ENCODE results near the gene RAD51C. TPM values are rescaled to one million over a fixed set of nuclear protein-coding genes. Genes with fewer than 3 reads are reported as not detected.

The RAD51C gene
- total RNA-seq, 2 donors from 2014 or later: 24.3 to 29.3 TPM

- H3K4me1 ChIP-seq: no peaks in the 10 kb centered on the region
- TF ChIP-seq CTCF (IDR thresholded peaks at IDR 0.05): peak; percentile 67 to 78
- no peaks in the 10 kb centered on the region for H3K9me3 ChIP-seq
- H3K36me3 ChIP-seq: peaks cover 6% of the 10 kb centered on the region
- no peak overlapping the region for H3K4me3 ChIP-seq
- no peaks in the 10 kb centered on the region for H3K27me3 ChIP-seq
- no peak overlapping the region for H3K27ac ChIP-seq
- no peak for DNase-seq (ENCODE audit: low spot score)
Observed at GRCh38 chr17:58710948-58711552, 18.6 kb downstream of the RAD51C start.

- Histone ChIP-seq H3K9me3 (no peaks in the 10 kb centered on the region), H3K4me3 (no peak overlapping the region), H3K4me1 (no peaks in the 10 kb centered on the region), H3K27me3 (no peaks in the 10 kb centered on the region), H3K36me3 (peaks cover 21% of the 10 kb centered on the region), H3K27ac (no peak overlapping the region)
- DNase-seq (ENCODE audit: low spot score): no peak
- TF ChIP-seq CTCF (IDR thresholded peaks at IDR 0.05): no peak
Observed at GRCh38 chr17:58722274-58722673, 29.9 kb downstream of the RAD51C start.

GRCh38 chr17:58722696-58723095 lies 30.3 kb downstream of the RAD51C start:
- H3K9me3 ChIP-seq: no peaks in the 10 kb centered on the region
- H3K27ac ChIP-seq: no peak overlapping the region
- TF ChIP-seq CTCF (IDR thresholded peaks at IDR 0.05): no peak
- no peaks in the 10 kb centered on the region for H3K4me1 ChIP-seq
- H3K27me3 ChIP-seq: no peaks in the 10 kb centered on the region
- H3K4me3 ChIP-seq: no peak overlapping the region
- peaks cover 21% of the 10 kb centered on the region for H3K36me3 ChIP-seq
- DNase-seq (ENCODE audit: low spot score): no peak

- Histone ChIP-seq H3K27ac (no peak overlapping the region), H3K4me1 (no peaks in the 10 kb centered on the region), H3K9me3 (no peaks in the 10 kb centered on the region), H3K27me3 (no peaks in the 10 kb centered on the region), H3K36me3 (peaks cover 5% of the 10 kb centered on the region), H3K4me3 (no peak overlapping the region)
- no peak for DNase-seq (ENCODE audit: low spot score)
- no peak for TF ChIP-seq CTCF (IDR thresholded peaks at IDR 0.05)
Observed at GRCh38 chr17:58728798-58729197, 36.4 kb downstream of the RAD51C start.

- no peak overlapping the region for H3K27ac ChIP-seq
- no peaks in the 10 kb centered on the region for H3K36me3 ChIP-seq
- no peaks in the 10 kb centered on the region for H3K4me1 ChIP-seq
- no peak for TF ChIP-seq CTCF (IDR thresholded peaks at IDR 0.05)
- DNase-seq (ENCODE audit: low spot score): no peak
- no peak overlapping the region for H3K4me3 ChIP-seq
- H3K27me3 ChIP-seq: no peaks in the 10 kb centered on the region
- no peaks in the 10 kb centered on the region for H3K9me3 ChIP-seq
Observed at GRCh38 chr17:58730937-58731336, 38.5 kb downstream of the RAD51C start.

GRCh38 chr17:58734040-58734439 lies 41.6 kb downstream of the RAD51C start:
- Histone ChIP-seq H3K36me3 (no peaks in the 10 kb centered on the region), H3K27ac (no peak overlapping the region), H3K27me3 (no peaks in the 10 kb centered on the region), H3K4me3 (no peak overlapping the region), H3K4me1 (no peaks in the 10 kb centered on the region), H3K9me3 (no peaks in the 10 kb centered on the region)
- DNase-seq (ENCODE audit: low spot score): no peak
- no peak for TF ChIP-seq CTCF (IDR thresholded peaks at IDR 0.05)

All from right atrium auricular region (tissue), 2 donors.